Peyer's patch (tissue), 4 donors: ENCODE data around the gene PHLDB3. TPM values are rescaled to one million over a fixed set of nuclear protein-coding genes. Genes with fewer than 3 reads are reported as not detected.

ENCODE experiments used
- DNase-seq, 3 donors: peaks; one replicate each; pipeline ENCODE4 v3.0.0-alpha.2; 2017 to 2019
- H3K27ac ChIP-seq, 4 donors: fragments of 200-600 bp; sonication (generic); one replicate each; pipeline ENCODE4 v1.5.1; 2016 to 2019
- H3K27me3 ChIP-seq, 2 donors: fragments of 200-600 bp; sonication (generic); one replicate each; pipeline ENCODE4 v1.5.1; 2019
- H3K36me3 ChIP-seq, 3 donors: fragments of 200-600 bp; sonication (generic); one replicate each; pipeline ENCODE4 v1.5.1; 2016 to 2019
- H3K4me1 ChIP-seq, 4 donors: fragments of 200-600 bp; sonication (generic); one replicate each; pipeline ENCODE4 v1.5.1; 2016 to 2019
- H3K4me3 ChIP-seq, 4 donors: fragments of 200-600 bp; sonication (generic); 1 replicate in 3 of 4; 2 replicates in 1 of 4; pipeline ENCODE4 v1.5.1; 2016 to 2019; ENCODE audit warnings: mild to moderate bottlenecking in 1 of 4
- H3K9me3 ChIP-seq, 4 donors: fragments of 200-600 bp; sonication (generic); one replicate each; pipeline ENCODE4 v1.5.1; 2016 to 2019; ENCODE audit warnings: mild to moderate bottlenecking in 1 of 4
- POLR2A ChIP-seq, 2 donors: fragments of 450-650 bp; IDR thresholded peaks; one replicate each; pipeline ENCODE4 v1.5.1; 2017; ENCODE audit warnings: antibody characterized with exemption in 2 of 2, mild to moderate bottlenecking in 2 of 2, moderate library complexity in 2 of 2
- total RNA-seq, 4 donors: library from RNA; depleted of rRNA; stranded (reverse); fragments of >200 nt; gene quantifications; one replicate each; pipeline ENCODE4 v1.1.0, GENCODE V29; 2016
- TF ChIP-seq, protein P1 (sequence below), 6 experiments: fragments of 450-650 bp in 4 of 6; fragments of 200-600 bp in 2 of 6; sonication (generic) in 1 of 6; IDR thresholded peaks; one replicate each; pipeline ENCODE4 v1.5.1; 2017 to 2019; ENCODE audit warnings: antibody characterized with exemption in 6 of 6, mild to moderate bottlenecking in 3 of 6, moderate library complexity in 1 of 6

PHLDB3 gene
- total RNA-seq, 4 donors from 2014 or later = 13.0 to 23.4 (median 18.0) TPM

DNA sequence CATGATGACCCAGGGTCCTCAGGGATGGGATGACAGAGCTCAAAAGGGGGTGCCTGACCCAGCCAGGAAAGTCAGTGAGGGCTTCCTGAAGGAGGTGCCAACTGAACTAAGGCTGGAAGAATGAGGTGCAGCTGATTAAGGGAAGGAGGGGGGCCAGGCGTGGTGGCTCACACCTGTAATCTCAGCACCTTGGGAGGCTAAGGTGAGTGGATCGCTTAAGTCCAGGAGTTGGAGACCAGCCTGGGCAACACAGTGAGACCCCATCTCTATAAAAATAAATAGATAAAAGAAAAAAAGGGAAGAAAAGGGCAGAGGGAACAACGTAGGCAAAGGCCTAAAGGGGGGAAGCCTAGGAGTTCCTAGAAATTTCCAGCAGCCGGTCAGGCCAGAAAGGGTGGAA lies 30.1 kb downstream of the PHLDB3 start:
- Histone ChIP-seq H3K4me3 (peak overlapping the region in 1 of 4 donors; percentile 45), H3K4me1 (no peaks in the 10 kb centered on the region), H3K36me3 (peaks cover 0 to 3% (median 0%) of the 10 kb centered on the region in 3 donors), H3K27ac (peak overlapping the region; percentile 59 to 80 (median 68)), H3K9me3 (no peaks in the 10 kb centered on the region), H3K27me3 (no peaks in the 10 kb centered on the region)
- DNase-seq = no peak
- no peak for TF ChIP-seq POLR2A (IDR thresholded peaks at IDR 0.05)
- TF ChIP-seq, protein P1, sequence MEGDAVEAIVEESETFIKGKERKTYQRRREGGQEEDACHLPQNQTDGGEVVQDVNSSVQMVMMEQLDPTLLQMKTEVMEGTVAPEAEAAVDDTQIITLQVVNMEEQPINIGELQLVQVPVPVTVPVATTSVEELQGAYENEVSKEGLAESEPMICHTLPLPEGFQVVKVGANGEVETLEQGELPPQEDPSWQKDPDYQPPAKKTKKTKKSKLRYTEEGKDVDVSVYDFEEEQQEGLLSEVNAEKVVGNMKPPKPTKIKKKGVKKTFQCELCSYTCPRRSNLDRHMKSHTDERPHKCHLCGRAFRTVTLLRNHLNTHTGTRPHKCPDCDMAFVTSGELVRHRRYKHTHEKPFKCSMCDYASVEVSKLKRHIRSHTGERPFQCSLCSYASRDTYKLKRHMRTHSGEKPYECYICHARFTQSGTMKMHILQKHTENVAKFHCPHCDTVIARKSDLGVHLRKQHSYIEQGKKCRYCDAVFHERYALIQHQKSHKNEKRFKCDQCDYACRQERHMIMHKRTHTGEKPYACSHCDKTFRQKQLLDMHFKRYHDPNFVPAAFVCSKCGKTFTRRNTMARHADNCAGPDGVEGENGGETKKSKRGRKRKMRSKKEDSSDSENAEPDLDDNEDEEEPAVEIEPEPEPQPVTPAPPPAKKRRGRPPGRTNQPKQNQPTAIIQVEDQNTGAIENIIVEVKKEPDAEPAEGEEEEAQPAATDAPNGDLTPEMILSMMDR (IDR thresholded peaks at IDR 0.05) = no peak

DNA sequence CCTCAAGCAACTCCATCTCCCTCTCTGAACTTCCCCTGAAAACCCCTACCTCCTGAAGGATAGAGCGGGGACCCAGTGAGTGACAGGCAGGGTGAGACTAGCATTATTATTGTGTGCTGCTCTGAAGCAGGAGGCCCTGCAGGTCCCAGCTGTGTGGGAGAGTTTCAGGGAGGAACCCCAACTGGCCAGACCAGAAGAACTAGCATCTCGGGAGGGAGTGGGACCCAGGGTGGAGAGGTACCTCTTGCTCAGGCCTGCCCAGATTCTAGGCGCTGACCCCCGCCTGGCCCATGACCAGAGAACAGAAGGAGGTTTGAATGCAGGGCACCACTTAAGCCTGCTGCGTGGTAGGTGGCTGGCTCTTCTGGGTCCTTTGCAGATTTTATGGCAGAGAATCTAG lies 33.5 kb downstream of the PHLDB3 start:
- DNase-seq = no peak
- TF ChIP-seq POLR2A (IDR thresholded peaks at IDR 0.05) = no peak
- TF ChIP-seq, protein P1 (IDR thresholded peaks at IDR 0.05) = no peak
- Histone ChIP-seq H3K27me3 (no peaks in the 10 kb centered on the region), H3K36me3 (no peaks in the 10 kb centered on the region), H3K4me3 (no peak overlapping the region), H3K4me1 (no peaks in the 10 kb centered on the region), H3K27ac (no peak overlapping the region), H3K9me3 (no peaks in the 10 kb centered on the region)

DNA sequence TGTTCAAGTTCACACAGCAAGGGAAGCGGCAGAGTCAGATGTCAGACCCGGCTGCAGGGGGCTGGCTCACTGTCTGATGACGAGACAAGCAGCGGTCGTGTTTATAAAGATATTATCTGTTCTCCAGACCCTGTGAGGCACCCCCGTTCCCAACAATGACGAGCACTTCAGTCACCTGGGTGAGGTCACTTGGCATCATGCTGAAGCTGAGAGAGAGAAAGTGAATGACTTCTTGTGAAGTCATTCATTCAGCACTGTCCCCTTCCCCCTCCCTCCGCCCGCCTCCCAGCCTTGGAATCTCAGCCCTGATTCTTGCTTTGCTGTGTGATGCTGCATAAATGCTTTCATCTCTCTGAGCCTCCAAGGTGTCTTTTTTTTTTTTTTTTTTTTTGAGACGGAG lies 34.3 kb downstream of the PHLDB3 start:
- TF ChIP-seq POLR2A (IDR thresholded peaks at IDR 0.05) = no peak
- TF ChIP-seq, protein P1 (IDR thresholded peaks at IDR 0.05) = no peak
- Histone ChIP-seq H3K4me3 (no peak overlapping the region), H3K27me3 (no peaks in the 10 kb centered on the region), H3K4me1 (peaks cover 0 to 3% (median 0%) of the 10 kb centered on the region in 4 donors), H3K27ac (peak overlapping the region in 1 of 4 donors; percentile 22), H3K36me3 (no peaks in the 10 kb centered on the region), H3K9me3 (no peaks in the 10 kb centered on the region)
- DNase-seq = no peak

DNA sequence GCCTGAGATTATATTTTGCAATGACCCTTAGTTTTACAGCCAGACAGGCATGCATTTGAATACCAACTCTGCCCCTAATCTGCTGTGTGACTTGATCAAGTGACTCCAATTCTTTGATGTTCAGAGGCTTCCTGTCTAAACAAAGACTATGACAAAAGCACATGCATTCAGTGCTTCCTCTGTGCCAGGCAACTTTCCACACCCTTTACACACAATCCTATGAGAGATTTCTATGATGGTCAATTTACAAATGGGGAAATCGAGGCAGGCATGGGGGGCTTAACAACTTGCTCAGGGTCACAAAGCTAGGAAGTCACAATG lies 35.4 kb downstream of the PHLDB3 start:
- no peaks in the 10 kb centered on the region for H3K36me3 ChIP-seq
- no peaks in the 10 kb centered on the region for H3K9me3 ChIP-seq
- H3K27me3 ChIP-seq = no peaks in the 10 kb centered on the region
- TF ChIP-seq, protein P1 (IDR thresholded peaks at IDR 0.05) = no peak
- TF ChIP-seq POLR2A (IDR thresholded peaks at IDR 0.05) = no peak
- peaks cover 0 to 13% (median 0%) of the 10 kb centered on the region in 4 donors for H3K4me1 ChIP-seq
- peak overlapping the region in 1 of 4 donors; percentile 47 for H3K27ac ChIP-seq
- H3K4me3 ChIP-seq = no peak overlapping the region
- DNase-seq = no peak

DNA sequence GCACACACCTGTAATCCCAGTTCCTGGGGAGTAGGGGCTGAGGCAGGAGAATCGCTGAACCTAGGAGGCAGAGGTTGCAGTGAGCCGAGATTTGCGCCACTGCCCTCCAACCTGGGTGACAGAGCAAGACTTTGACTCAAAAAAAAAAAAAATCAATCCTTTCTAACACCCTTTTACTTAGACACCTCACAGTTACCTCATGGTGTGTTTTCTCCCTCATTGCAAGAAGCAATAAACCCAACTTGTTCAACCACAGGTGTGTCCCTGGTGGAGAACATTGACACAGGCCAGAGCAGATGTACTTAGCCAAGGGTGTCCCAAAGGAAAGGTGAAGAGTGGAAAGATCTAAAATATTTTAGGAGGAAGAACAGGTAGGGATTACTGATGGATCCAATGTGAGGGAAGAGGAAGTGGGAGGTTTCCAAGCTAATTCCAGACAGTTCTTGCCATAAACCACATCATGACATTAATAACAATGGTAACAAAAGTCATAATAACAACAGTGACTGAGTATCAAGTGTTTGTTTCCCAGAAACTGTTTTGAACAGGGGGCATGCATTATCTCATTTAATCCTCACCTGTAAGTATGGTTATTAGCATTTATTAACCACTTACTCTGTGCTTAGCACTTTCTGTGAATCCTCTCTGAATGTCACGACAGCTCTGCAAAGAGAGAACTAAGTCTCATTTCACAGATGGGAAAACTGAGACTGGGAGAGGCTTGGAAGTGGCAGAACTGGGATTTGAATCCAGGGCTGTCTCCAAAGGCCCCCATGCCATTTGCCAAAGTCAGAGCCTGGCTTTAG lies 36.0 kb downstream of the PHLDB3 start:
- H3K4me1 ChIP-seq = peaks cover 0 to 14% (median 0%) of the 10 kb centered on the region in 4 donors
- no peaks in the 10 kb centered on the region for H3K9me3 ChIP-seq
- peak overlapping the region in 1 of 4 donors; percentile 47 for H3K27ac ChIP-seq
- H3K27me3 ChIP-seq = no peaks in the 10 kb centered on the region
- no peaks in the 10 kb centered on the region for H3K36me3 ChIP-seq
- H3K4me3 ChIP-seq = no peak overlapping the region
- DNase-seq = no peak
- TF ChIP-seq, protein P1 (IDR thresholded peaks at IDR 0.05) = no peak
- no peak for TF ChIP-seq POLR2A (IDR thresholded peaks at IDR 0.05)
